Measurements from ENCODE around the gene DHX35.
A peak's percentile ranks its signal among the peaks of the same experiment; 100 is the strongest.

DHX35 gene

GRCh38 chr20:39042279-39043150 is 80.4 kb downstream of the DHX35 start:
- no peak for TF ChIP-seq CTCF (IDR thresholded peaks at IDR 0.05; ENCODE audit: extremely low read depth, insufficient read depth, missing control alignments)
- in situ Hi-C loops (cut with MboI; ENCODE audit: low pct_unique_long_range_greater_than_20kb, low sequenced_read_pairs, unreplicated experiment), result loop anchor here (10.0 kb wide), 2 partner anchors 118 to 398 kb away; partner anchors contain the start of gene FAM83D
- DNase-seq (ENCODE audit: low spot score), result no peak

GRCh38 chr20:39044501-39044900 is 82.4 kb downstream of the DHX35 start:
- TF ChIP-seq CTCF (IDR thresholded peaks at IDR 0.05; ENCODE audit: extremely low read depth, insufficient read depth, missing control alignments), result no peak
- in situ Hi-C loops (cut with MboI; ENCODE audit: low pct_unique_long_range_greater_than_20kb, low sequenced_read_pairs, unreplicated experiment), result loop anchor here (10.0 kb wide), 2 partner anchors 120 to 400 kb away; partner anchors contain the start of gene FAM83D
- DNase-seq (ENCODE audit: low spot score), result no peak

- in situ Hi-C loops (cut with MboI; ENCODE audit: low pct_unique_long_range_greater_than_20kb, low sequenced_read_pairs, unreplicated experiment), result loop anchor here (10.0 kb wide), 2 partner anchors 121 to 401 kb away; partner anchors contain the start of gene FAM83D
- DNase-seq (ENCODE audit: low spot score), result no peak
- TF ChIP-seq CTCF (IDR thresholded peaks at IDR 0.05; ENCODE audit: extremely low read depth, insufficient read depth, missing control alignments), result no peak
These were observed 83.5 kb downstream of the DHX35 start for GRCh38 chr20:39045676-39046075.

- TF ChIP-seq CTCF (IDR thresholded peaks at IDR 0.05; ENCODE audit: extremely low read depth, insufficient read depth, missing control alignments), result no peak
- DNase-seq (ENCODE audit: low spot score), result no peak
- in situ Hi-C loops (cut with MboI; ENCODE audit: low pct_unique_long_range_greater_than_20kb, low sequenced_read_pairs, unreplicated experiment), result loop anchor here (10.0 kb wide), 2 partner anchors 123 to 403 kb away; partner anchors contain the start of gene FAM83D
These were observed 85.4 kb downstream of the DHX35 start for GRCh38 chr20:39047417-39047985.

- in situ Hi-C loops (cut with MboI; ENCODE audit: low pct_unique_long_range_greater_than_20kb, low sequenced_read_pairs, unreplicated experiment), result loop anchor here (10.0 kb wide), 2 partner anchors 123 to 403 kb away; partner anchors contain the start of gene FAM83D
- peak; percentile 85 for DNase-seq (ENCODE audit: low spot score)
- TF ChIP-seq CTCF (IDR thresholded peaks at IDR 0.05; ENCODE audit: extremely low read depth, insufficient read depth, missing control alignments), result peak; percentile 99
These were observed 86.0 kb downstream of the DHX35 start for GRCh38 chr20:39048000-39048696.

GRCh38 chr20:39049148-39049547 is 87.0 kb downstream of the DHX35 start:
- in situ Hi-C loops (cut with MboI; ENCODE audit: low pct_unique_long_range_greater_than_20kb, low sequenced_read_pairs, unreplicated experiment), result loop anchor here (10.0 kb wide), 2 partner anchors 124 to 404 kb away; partner anchors contain the start of gene FAM83D
- DNase-seq (ENCODE audit: low spot score), result no peak
- TF ChIP-seq CTCF (IDR thresholded peaks at IDR 0.05; ENCODE audit: extremely low read depth, insufficient read depth, missing control alignments), result no peak
